ENCODE measurements around the gene PCDH18. TPM values are rescaled to one million over a fixed set of nuclear protein-coding genes. Genes with fewer than 3 reads are reported as not detected.

PCDH18 gene
- 143 TPM for total RNA-seq

GRCh38 chr4:137531986-137532868 lies at the start of gene PCDH18:
PCDH18 (minus strand) TSS chr4:137532494; CDS start chr4:137532088, 406 bp downstream.

All from camera-type eye (tissue), 1 donor.